ENCODE measurements around the gene MS4A4A.
"Not testable (repeated sequence)": the region's sequence is repeated elsewhere in the genome, so short reads cannot be mapped to it uniquely, and the experiment has no call there.

The MS4A4A gene

DNA sequence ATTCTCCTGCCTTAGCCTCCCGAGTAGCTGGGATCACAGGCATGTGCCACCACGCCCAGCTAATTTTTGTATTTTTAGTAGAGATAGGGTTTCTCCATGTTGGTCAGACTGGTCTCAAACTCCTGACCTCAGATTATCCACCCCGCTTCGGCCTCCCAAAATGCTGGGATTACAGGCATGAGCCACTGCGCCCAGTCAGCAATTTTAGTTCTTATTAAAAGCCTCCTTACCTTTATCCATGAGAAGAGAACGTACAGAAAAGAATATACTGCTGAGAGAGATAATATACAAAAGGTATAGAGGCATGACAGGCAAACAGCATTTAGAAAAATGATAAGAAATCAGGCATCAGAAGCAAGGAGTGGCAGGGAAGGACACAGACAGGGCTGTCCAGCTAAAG, 21.4 kb downstream of the MS4A4A start:
- not testable (repeated sequence) for DNase-seq (ENCODE audit: low read depth in 2 of 2)

DNA sequence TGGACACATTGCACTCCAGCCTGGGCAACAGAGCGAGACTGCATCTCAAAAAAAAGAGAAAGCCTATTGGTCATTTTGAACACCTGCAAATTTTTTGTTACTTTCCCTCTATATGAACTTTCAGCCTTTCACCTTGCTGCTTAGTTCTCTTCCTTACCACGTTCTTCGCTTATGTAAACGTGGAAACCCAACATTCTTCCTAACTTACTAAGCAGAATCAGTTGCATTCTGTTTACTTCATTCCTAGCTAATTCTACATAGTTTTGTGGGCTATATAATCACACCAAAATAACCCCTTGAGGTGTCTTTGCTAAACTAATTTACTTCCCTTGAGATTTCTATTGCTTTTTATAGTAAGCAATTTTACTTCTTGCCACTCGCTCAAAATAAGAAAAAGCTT, 23.2 kb downstream of the MS4A4A start:
- no peak for DNase-seq (ENCODE audit: low read depth in 2 of 2)

DNA sequence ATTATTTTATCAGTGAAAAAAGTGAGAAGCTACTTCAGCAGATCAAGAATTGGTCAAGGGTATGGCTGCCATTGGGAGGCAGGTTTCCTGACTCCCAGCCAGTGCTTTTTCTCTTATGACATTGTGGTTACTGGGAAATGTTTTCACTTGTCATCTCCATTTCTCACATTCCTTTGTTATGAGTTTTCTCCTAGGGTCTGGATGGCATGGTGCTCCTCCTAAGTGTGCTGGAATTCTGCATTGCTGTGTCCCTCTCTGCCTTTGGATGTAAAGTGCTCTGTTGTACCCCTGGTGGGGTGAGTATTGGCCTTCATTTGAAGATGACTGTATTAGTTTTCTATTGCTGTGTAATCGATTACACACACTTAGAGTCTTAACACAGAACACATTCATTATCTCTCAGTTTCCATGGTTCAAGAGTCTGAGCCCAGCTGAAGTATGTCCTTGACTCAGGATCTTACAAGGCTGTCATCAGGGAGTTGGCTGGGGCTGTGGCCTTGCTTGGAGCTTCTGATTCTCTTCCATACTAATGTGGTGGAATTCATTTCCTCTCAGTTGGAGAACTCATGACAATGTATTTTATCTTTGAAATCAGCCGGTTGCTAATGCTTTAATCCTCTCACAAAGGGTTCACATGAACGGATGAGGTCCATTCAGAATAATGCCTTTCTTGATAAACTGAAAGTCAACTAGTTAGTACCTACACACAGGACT, 25.6 kb downstream of the MS4A4A start:
- DNase-seq (ENCODE audit: low read depth in 2 of 2) = no peak

DNA sequence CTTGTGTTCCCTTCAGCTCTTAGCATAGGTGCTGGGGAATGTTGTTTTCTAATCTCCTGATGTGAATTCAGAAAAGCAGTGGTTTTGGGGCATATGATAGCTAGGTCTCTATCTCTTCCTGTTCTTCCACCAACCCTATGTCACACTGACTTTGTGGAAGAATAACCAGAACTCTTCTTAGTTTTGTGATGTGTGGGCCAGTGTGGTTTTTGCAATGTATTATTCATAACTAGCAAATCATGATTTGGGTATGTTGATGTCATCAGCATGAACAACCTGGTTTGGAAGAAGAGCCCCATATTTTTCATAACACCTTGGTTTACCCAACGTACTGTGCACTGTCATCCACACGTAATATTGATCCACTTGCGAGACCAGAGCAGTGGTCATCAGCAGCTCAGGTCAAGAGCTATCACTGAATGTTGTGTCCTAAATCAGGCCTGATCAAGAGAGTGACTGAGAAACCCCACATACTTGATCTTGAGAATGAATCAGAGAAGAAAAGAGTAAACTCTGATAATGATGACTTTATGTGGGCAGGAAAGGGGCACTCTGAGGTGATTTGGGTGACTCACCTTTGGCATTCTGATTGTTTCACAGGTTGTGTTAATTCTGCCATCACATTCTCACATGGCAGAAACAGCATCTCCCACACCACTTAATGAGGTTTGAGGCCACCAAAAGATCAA, 27.2 kb downstream of the MS4A4A start:
- no peak for DNase-seq (ENCODE audit: low read depth in 2 of 2)

DNA sequence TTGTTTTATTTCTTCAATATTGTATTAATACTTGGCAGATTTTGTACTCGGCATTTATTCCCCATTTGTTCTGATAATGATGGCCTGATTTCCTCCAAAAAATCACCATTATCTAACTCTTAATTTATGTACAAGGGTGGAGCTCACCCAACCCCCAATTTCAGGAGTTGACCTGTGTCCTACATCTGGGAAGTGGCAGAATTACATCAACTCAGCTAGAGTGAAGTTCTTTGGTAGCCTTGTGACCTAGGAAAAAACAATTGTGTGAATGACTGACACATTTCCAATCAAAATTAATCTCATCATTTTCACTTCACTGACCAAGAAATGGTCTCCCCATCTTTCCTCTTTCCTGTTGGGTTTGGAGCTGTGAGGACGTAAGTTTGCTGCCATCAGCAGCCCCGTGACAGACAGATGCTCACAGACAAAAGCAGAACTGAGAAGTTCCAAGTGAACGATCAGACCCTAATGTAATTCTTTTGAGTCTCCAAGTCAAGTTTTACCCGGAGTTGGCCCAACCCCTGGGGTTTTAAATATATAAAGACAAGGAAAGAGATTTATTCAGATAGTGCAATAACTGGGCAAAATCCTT, 30.0 kb downstream of the MS4A4A start:
- DNase-seq (ENCODE audit: low read depth in 2 of 2) = no peak

DNA sequence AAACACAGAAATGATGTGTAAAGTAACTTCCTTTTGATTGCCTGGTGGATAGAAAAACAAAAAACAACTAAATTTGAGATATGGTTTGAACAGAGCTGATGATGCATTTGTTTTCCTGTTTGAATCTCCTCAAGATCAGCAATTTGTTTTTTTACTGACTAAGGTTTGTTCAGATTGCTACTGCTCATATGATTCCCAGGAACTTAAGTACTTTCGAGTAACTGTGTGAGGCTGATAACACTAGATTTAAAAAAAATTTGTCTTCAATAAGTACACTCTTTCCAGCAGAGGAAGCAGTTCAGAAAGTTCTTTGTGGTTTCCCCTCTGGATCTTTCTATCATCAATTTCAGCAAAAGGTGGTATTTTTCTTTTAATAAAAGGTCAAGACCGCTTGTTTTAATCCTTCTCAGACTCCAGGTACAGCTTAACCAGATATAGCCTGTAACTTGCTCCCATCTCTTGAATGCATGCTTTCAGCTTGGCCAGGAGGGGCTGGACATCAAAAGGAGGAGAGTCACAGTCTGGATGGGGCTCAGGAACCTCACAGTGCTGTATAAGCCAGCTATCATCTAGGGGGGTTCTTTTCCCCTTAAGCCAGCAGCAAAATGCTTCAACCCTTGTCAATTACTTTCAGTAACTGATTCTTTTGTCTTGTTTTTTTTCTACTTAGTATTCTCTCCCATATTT, 34.3 kb downstream of the MS4A4A start:
- DNase-seq (ENCODE audit: low read depth in 2 of 2) = no peak

DNA sequence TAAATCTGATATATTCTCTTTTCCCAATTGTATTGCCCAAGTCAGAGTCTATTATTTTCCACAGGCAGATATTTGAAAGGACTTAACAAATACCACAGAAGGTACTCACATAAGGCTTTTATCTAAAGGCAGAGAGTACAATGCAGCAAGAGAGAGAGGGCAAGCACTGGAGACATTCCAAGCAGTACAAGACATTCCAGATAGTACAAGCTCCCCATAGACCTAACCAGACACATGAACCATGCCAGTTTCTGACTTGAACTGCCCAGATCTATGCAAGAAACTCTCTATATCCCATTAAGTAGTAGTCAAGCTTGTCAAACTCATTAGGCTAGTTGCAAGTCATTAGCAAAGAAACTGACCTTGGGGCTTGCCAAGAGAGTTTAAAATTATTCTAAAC, 35.4 kb downstream of the MS4A4A start:
- no peak for DNase-seq (ENCODE audit: low read depth in 2 of 2)

DNA sequence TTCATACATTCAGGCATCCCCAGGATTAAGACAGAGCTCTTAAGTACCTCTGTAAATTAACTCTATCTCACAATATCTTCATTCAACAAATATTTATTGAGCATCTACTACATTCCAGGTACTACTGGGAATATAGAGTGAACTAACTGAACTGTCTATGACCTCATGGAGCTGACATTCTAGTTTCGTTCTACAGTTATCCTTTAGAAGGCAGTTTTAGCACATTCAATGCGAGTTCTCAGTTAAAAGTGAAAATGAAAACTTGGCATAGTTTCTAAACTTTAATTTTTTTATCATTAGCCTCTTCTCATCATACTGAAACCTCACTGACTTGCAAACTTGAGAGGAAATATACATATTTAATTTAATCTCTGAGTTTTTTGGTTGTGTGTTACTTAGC, 35.9 kb downstream of the MS4A4A start:
- DNase-seq (ENCODE audit: low read depth in 2 of 2) = no peak

DNA sequence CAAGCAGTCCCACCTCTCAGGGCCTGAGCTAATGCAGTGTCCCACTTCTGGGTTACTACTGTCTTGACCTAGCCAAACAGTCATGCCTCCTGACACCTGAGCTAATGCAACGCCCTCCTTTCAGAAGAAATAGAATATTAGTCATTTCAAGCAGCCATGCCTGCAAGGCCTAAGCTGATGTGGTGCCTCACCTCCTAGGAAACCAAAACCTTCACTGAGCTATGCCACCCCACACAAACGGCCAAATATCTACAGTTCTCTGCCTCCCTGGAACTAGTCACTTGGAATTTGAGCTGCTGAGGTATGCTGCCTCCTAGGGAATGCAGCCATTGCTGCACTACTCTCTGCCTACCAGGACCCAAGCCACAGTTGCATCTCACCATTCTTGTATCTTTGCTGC, 38.3 kb downstream of the MS4A4A start:
- no peak for DNase-seq (ENCODE audit: low read depth in 2 of 2)

DNA sequence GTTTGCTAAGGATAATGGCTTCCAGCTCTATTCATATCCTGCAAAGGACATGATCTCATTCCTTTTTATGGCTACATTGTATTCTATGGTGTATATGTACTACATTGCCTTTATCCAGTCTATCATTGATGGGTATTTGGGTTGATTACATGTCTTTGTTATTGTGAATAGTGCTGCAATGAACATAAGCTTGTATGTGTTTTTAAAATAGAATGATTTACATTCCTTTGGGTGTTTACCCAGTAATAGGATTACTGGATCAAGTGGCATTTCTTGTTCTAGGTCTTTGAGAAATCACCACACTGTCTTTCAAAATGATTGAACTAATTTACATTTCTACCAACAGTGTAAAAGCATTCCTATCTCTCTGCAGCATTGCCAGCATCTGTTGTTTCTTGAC, 40.6 kb downstream of the MS4A4A start:
- DNase-seq (ENCODE audit: low read depth in 2 of 2) = no peak

DNA sequence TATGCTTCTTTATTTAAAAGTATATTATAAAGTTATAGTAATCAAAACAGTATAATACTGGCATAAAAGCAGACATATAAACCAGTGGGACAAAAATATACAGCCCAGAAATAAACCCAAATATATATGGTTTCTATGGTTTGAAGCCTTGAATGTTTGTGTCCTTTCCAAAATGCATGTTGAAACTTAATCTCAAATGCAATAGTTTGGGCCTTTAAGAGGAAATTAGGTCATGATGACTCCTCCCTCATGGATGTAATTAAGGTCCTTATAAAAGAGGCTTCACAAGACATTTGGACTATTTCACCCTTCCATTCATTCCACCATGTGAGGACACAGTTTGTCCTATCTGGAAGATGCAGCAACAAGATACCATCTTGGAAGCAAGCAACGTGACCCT, 46.5 kb downstream of the MS4A4A start, which contains the start of gene MS4A6E:
MS4A6E (plus strand) TSS at position 301 of the 400 bp plus-strand sequence. CDS start 7,641 bp downstream, outside the sequence.
- no peak for DNase-seq (ENCODE audit: low read depth in 2 of 2)

DNA sequence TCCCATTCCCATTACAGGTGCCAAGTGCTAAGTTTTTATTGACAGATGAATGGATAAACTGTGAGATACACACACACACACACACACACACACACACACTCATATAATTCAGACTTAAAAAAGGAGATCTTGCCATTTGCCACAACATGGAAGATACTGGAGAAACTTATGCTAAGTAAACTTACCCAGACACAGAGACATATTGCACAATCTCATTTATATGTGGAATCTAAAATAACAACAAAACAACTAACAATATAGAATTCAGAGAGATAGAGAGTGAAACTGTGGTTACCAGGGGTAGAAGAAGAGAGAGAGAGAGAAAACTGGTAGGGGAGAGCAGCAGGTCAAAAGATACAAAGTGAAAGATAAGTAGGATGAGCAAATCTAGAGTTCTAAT, 48.0 kb downstream of the MS4A4A start:
- DNase-seq (ENCODE audit: low read depth in 2 of 2) = no peak

DNA sequence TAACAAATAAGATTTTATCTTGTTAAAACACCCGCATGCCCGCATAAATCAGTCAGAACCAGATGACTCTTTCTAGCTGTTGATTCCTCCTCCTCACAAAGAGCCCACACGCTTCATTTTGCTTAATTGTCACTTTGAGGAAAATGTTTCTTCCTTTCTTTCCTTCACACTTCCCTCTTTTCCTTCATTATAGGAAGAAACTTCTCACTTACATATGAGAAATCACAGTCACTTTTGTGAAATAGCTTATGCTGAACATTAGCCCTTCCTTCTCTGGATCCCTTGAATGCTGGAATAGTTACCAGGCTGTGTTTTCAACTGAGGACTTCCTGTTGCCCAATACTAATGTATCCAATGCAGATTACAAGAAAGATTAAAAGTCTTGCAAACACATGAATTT, 52.4 kb downstream of the MS4A4A start:
- DNase-seq (ENCODE audit: low read depth in 2 of 2) = no peak

DNA sequence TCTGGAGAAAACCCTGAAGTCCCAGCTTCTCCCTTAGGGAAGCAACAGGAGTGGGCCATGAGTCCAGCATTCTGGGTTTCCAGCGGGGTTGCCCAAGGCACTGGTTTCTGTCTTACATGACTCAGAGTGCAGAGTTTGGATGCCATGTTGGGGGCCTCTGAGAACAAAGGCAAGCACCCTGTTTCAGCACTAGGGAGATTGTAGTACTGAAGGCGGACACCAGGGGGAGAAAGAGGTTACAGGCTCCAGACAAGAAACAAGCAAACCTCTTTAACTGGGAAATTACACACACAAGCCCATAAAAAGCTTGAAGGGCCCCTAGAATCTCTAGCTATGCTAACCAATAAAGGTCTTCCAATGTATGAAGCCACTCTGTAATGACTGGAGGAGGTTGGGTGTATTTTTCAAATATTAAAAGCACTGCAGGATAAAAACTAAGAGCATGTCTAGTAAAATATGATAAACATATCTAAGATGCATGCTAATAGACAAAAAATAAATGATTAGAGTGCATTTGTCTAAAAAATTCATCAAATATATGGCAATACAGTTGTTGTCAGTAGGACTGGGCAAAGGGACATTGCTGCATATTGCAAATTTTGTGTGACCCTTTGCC, 53.6 kb downstream of the MS4A4A start:
- DNase-seq (ENCODE audit: low read depth in 2 of 2) = no peak

DNA sequence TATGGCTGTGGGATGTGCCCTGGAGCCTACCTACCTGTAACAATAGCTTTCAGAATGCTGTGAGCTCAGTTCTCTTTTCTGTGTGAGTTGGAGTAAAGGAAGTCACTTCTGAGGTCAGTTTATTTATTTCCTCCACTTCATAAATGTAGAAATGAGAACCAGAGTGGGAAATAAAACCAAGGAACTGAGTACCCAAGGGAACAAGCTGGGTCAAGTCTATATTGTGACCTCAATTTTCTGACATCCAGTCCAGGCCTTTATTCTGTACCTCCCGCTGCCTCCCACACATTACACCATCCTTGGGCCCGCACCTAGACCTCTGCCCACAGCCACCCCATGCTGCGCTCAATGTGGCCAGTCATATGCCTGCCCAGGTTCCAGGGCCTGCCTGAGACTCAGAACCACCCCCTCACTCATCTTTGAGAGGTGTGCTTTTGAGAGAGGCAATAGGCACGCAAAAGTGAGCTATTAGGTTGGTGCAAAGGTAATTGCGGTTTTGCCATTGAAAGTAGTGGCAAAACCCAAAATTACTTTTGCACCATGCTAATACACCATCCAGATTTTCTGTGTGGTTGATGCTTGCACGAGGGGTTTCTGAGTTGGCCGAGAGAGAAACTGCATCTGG, 56.4 kb downstream of the MS4A4A start:
- no peak for DNase-seq (ENCODE audit: low read depth in 2 of 2)

DNA sequence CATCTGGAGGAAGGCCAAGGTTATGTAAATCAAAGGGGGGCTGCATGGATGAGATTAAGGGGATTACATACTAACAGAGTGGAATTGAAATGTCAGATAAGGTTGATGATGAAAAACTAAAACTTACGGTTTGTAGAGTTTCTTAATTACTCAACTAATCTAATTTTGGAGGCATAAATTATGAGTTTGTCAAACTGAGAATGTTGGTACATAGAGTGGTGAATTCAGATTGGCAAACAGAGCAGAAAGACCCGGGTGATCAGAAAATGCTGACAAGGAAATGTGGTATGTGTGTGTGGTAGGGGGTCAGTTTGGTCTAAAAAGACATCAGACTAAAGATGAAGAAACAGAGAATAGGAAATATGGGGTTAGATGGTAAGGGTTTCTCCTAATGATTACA, 57.6 kb downstream of the MS4A4A start:
- no peak for DNase-seq (ENCODE audit: low read depth in 2 of 2)

DNA sequence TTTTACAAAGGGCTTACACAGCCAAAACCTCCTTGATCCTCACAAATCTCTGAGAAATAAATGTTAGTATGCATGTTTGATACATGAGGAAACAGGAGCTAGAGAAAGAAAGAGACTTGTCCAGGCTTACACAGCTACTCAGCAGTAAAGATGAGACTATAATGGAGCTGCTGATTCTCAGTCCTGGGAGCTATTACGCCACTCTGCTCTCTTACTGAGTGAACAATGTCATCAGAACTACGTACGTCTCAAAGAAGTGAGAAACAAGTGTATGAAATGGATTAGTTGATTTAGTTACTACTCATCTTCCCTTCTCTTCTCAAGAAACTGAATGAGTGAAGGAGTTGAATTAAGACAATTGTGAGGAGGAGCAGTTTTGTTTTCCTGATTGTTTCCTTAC, 58.9 kb downstream of the MS4A4A start:
- DNase-seq (ENCODE audit: low read depth in 2 of 2) = no peak

DNA sequence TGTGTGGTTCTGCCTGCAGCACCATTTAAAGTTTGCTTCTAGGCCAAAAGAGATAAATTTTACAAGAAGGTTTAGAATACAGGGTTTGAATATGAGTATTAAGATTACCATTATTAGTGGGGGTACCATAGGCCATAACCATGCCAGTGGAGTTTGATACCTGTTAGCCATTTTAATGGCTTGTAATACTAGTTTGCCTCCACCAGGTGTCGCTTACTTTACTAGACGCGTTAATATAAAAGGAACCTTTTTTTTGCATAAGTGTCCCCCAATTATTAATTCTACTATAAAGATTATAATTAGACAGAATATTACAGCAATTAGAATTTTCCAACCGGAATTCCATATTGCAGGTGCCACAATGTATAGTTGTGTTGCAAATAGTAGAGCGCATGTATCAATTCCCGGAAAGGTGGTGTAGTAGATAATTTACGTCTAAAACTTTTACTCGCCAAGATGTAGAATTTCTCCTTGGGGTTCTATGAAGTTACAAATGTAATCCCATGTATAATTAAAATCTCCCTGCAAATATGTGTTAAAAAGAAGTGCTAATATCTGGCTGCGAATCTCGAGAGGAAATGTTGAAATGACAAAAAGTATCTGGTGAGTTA, 62.7 kb downstream of the MS4A4A start:
- no peak for DNase-seq (ENCODE audit: low read depth in 2 of 2)

DNA sequence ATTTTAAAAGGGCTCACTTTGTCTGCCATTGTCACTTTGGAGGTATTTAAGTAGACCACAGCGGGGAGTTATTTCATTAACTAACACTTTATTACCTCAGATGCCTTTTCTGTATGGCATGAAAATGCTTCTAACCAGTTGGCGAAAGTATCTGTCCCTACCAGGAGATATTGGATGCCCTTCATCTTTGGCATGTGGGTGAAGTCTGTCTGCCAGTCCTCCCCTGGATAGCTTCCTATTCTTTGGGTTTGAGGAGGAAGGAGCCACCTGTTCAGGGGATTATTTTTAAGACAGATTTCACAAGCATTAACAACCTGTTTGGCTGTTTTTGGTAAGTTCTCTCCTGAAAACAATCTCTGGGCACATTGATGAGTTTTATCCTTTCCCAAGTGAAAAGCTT, 63.7 kb downstream of the MS4A4A start:
- no peak for DNase-seq (ENCODE audit: low read depth in 2 of 2)

DNA sequence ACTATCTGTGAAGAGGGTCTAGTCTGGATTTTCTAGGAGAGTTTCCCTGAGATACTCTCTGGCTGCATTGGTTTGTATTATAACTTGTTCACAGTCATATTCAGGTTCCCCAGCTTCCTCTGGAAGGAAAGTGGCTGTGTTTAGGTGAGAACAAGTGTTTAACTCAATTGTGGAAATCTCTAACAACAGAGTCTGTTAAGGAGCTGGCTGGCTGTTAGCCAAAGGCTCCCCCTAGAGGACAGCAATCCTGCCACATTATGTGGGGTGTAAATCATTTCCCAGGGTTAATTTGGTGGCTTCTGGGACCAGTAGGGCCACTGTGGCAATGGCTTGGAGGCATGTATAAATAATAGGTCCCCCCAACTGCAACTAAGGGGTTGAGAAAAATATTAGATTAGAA, 65.0 kb downstream of the MS4A4A start:
- no peak for DNase-seq (ENCODE audit: low read depth in 2 of 2)

DNA sequence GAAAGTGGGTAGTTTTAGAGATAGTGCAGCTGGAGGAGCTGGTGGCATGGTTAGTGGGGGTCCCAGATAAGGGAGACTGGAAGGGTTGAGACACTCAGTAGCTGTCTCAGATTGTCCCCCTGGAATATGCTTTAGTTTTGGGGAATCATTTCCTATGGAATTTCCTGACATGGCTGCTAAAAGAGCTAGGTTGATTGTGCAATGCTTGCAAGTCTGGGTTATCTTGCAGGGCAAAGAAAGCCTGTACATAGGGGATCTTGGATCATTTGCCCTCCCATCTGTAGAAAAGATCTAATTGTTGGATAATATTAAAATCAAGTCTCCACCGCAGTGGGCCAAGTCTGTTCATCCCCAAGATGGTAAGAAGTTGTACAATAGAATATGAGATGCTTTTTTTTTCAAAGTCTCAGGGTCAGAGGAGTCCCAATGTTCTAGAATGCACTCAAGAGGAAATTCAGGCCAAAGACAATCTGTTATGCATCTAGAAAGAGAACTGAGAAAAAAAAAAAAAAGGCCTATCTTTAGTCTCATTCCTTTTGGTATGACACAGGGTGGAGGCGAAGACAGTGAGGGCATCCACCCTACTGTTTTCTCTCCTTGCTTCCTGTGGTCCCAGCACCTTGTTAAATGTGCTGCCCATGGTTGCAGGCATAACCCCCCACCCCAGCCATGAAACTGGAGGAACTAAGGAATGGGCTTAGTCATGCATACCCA, 66.8 kb downstream of the MS4A4A start:
- no peak for DNase-seq (ENCODE audit: low read depth in 2 of 2)
